RWPE2 (cell line): Measurements from ENCODE around the gene SCRG1.
A peak's percentile ranks its signal among the peaks of the same experiment; 100 is the strongest.

Experiments used
- ATAC-seq: fragments of 200-7000 bp; cut with Tn5 transposase; 3 replicates; pipeline ENCODE4 v1.9.1; 2021; ENCODE audit warnings: low read depth
- DNase-seq: peaks from one replicate; pipeline ENCODE4 v3.0.0-alpha.2; 2020; ENCODE audit warnings: low spot score
- H3K27ac ChIP-seq: fragments of 450-650 bp; 2 replicates; pipeline ENCODE4 v1.5.1; 2017; ENCODE audit warnings: mild to moderate bottlenecking; ENCODE audit not compliant: poor library complexity, severe bottlenecking
- H3K27me3 ChIP-seq: fragments of 250-450 bp; sonication (Bioruptor Pico); 2 replicates; pipeline ENCODE4 v1.5.1; 2021; ENCODE audit warnings: mild to moderate bottlenecking, moderate library complexity; ENCODE audit not compliant: insufficient read depth, poor library complexity, severe bottlenecking
- H3K36me3 ChIP-seq: fragments of 250-450 bp; sonication (Bioruptor Pico); 2 replicates; pipeline ENCODE4 v1.5.1; 2020; ENCODE audit warnings: low read depth, mild to moderate bottlenecking, moderate library complexity
- H3K4me1 ChIP-seq: fragments of 250-450 bp; sonication (Bioruptor Pico); 2 replicates; pipeline ENCODE4 v1.5.1; 2021; ENCODE audit warnings: mild to moderate bottlenecking, moderate library complexity; ENCODE audit not compliant: insufficient read depth, poor library complexity, severe bottlenecking
- H3K4me3 ChIP-seq: fragments of 250-450 bp; sonication (Bioruptor Pico); 2 replicates; pipeline ENCODE4 v1.5.1; 2021; ENCODE audit warnings: mild to moderate bottlenecking, moderate library complexity; ENCODE audit not compliant: severe bottlenecking
- H3K9me3 ChIP-seq: fragments of 250-450 bp; sonication (Bioruptor Pico); 2 replicates; pipeline ENCODE4 v1.5.1; 2021; ENCODE audit warnings: mild to moderate bottlenecking, moderate library complexity; ENCODE audit not compliant: severe bottlenecking
- CTCF ChIP-seq: fragments of 450-650 bp; IDR thresholded peaks from one replicate; pipeline ENCODE4 v1.5.1; 2017; ENCODE audit warnings: mild to moderate bottlenecking, moderate library complexity; ENCODE audit not compliant: poor library complexity, severe bottlenecking

Gene SCRG1

GRCh38 chr4:173413036-173413435 is 14.1 kb upstream of the SCRG1 start:
- no peak overlapping the region for H3K27ac ChIP-seq
- H3K36me3 ChIP-seq = no peaks in the 10 kb centered on the region
- DNase-seq = no peak
- TF ChIP-seq CTCF = no peak
- H3K9me3 ChIP-seq = no peaks in the 10 kb centered on the region
- no peak for ATAC-seq
- no peak overlapping the region for H3K4me3 ChIP-seq
- peaks cover 8% of the 10 kb centered on the region for H3K4me1 ChIP-seq
- H3K27me3 ChIP-seq = no peaks in the 10 kb centered on the region

- no peak for TF ChIP-seq CTCF
- no peak overlapping the region for H3K4me3 ChIP-seq
- peaks cover 8% of the 10 kb centered on the region for H3K4me1 ChIP-seq
- DNase-seq (no peak), ATAC-seq (no peak)
- H3K27me3 ChIP-seq = no peaks in the 10 kb centered on the region
- no peaks in the 10 kb centered on the region for H3K36me3 ChIP-seq
- no peaks in the 10 kb centered on the region for H3K9me3 ChIP-seq
- H3K27ac ChIP-seq = no peak overlapping the region
Measured at GRCh38 chr4:173411106-173411693, 12.3 kb upstream of the SCRG1 start.

- Histone ChIP-seq H3K27ac (no peak overlapping the region), H3K27me3 (no peaks in the 10 kb centered on the region), H3K4me3 (no peak overlapping the region), H3K9me3 (no peaks in the 10 kb centered on the region), H3K4me1 (peaks cover 4% of the 10 kb centered on the region), H3K36me3 (no peaks in the 10 kb centered on the region)
- DNase-seq = no peak
- TF ChIP-seq CTCF = no peak
- ATAC-seq = no peak
Measured at GRCh38 chr4:173410079-173410478, 11.2 kb upstream of the SCRG1 start.

- no peaks in the 10 kb centered on the region for H3K4me1 ChIP-seq
- no peaks in the 10 kb centered on the region for H3K9me3 ChIP-seq
- TF ChIP-seq CTCF = no peak
- H3K27ac ChIP-seq = no peak overlapping the region
- no peaks in the 10 kb centered on the region for H3K36me3 ChIP-seq
- H3K27me3 ChIP-seq = no peaks in the 10 kb centered on the region
- DNase-seq (no peak), ATAC-seq (peak; percentile 42; the same call in 2 of the 3 replicates)
- no peak overlapping the region for H3K4me3 ChIP-seq
Measured at GRCh38 chr4:173405840-173406606, 7.1 kb upstream of the SCRG1 start.
